GM12864 (cell line): Measurements from ENCODE around the gene KIR3DL3.
"Not testable (repeated sequence)": the region's sequence is repeated elsewhere in the genome, so short reads cannot be mapped to it uniquely, and the experiment has no call there.

ENCODE experiments used
- DNase-seq: peaks from one replicate; pipeline ENCODE4 v3.0.0-alpha.2; 2011; ENCODE audit warnings: low read depth
- H3K4me3 ChIP-seq: 2 replicates; pipeline ENCODE4 v1.5.1; 2011; ENCODE audit warnings: mild to moderate bottlenecking, low read depth, low read length, control low read depth
- CTCF ChIP-seq: IDR thresholded peaks from 2 replicates; pipeline ENCODE4 v1.5.1; 2011; ENCODE audit warnings: low read depth, mild to moderate bottlenecking, moderate library complexity, low read length, control low read depth, inconsistent platforms; ENCODE audit errors: missing control alignments

The KIR3DL3 gene

GRCh38 chr19:54692298-54692615, 32.0 kb upstream of the KIR3DL3 start:
- H3K4me3 ChIP-seq, result no peak overlapping the region
- DNase-seq, result no peak
- TF ChIP-seq CTCF, result no peak

GRCh38 chr19:54694648-54695047, 29.6 kb upstream of the KIR3DL3 start:
- no peak for DNase-seq
- no peak for TF ChIP-seq CTCF
- H3K4me3 ChIP-seq, result no peak overlapping the region

- DNase-seq, result no peak
- no peak for TF ChIP-seq CTCF
- no peak overlapping the region for H3K4me3 ChIP-seq
These were observed 28.1 kb upstream of the KIR3DL3 start for GRCh38 chr19:54696117-54696548.

GRCh38 chr19:54696766-54697165, 27.5 kb upstream of the KIR3DL3 start:
- TF ChIP-seq CTCF, result no peak
- no peak for DNase-seq
- H3K4me3 ChIP-seq, result no peak overlapping the region

- not testable (repeated sequence) for DNase-seq, H3K4me3 ChIP-seq
These were observed 26.5 kb upstream of the KIR3DL3 start for GRCh38 chr19:54697716-54698115.

- H3K4me3 ChIP-seq, result no peak overlapping the region
- no peak for TF ChIP-seq CTCF
- DNase-seq, result no peak
These were observed 19.3 kb upstream of the KIR3DL3 start for GRCh38 chr19:54704928-54705327.

GRCh38 chr19:54707962-54708361, 16.3 kb upstream of the KIR3DL3 start:
- DNase-seq, result no peak
- TF ChIP-seq CTCF, result no peak

GRCh38 chr19:54708781-54709180, 15.5 kb upstream of the KIR3DL3 start:
- no peak for TF ChIP-seq CTCF
- no peak for DNase-seq
- no peak overlapping the region for H3K4me3 ChIP-seq

More at GRCh38 chr19:54707962-54708361, 16.3 kb upstream of the KIR3DL3 start:
- no peak overlapping the region for H3K4me3 ChIP-seq
